K562 (cell line): ENCODE results near the gene GNAQ. TPM values are rescaled to one million over a fixed set of nuclear protein-coding genes. Genes with fewer than 3 reads are reported as not detected.

Experiments used
- BCOR ChIP-seq: fragments of 450-650 bp; IDR thresholded peaks from 2 replicates; pipeline ENCODE4 v1.6.1; 2016
- MEIS2 ChIP-seq: fragments of 450-650 bp; IDR thresholded peaks from 2 replicates; pipeline ENCODE4 v1.6.1; 2014; ENCODE audit warnings: mild to moderate bottlenecking; ENCODE audit not compliant: partially characterized antibody
- POLR2A ChIP-seq: fragments of 450-650 bp; conservative IDR thresholded peaks from 2 replicates; pipeline ENCODE4 v1.6.1; 2016
- POLR2H ChIP-seq: IDR thresholded peaks from 2 replicates; pipeline ENCODE4 v1.6.1; 2016; ENCODE audit warnings: missing genetic modification characterization, low read depth, mild to moderate bottlenecking, control low read depth, missing compliant biosample characterization, moderate library complexity
- STAG1 ChIP-seq: sonication (generic); formaldehyde crosslinking; IDR thresholded peaks from 2 replicates; pipeline ENCODE4 v1.5.0; 2020; ENCODE audit warnings: missing genetic modification reagents, borderline replicate concordance
- ZNF318 ChIP-seq, 2 experiments: fragments of 450-650 bp; IDR thresholded peaks; 2 replicates each; pipeline ENCODE4 v1.6.1; 2016; ENCODE audit warnings: mild to moderate bottlenecking in 2 of 2, borderline replicate concordance in 1 of 2, low read depth in 1 of 2, moderate library complexity in 1 of 2
- polyA plus RNA-seq, 8 experiments: library from polyadenylated mRNA; depleted of rRNA in 4 of 8; stranded (reverse) in 5 of 8; unstranded in 3 of 8; fragments of >200 nt; fragmentation: Nextera tagmentation in 2 of 8; fragmentation: Illumina TruSeq in 1 of 8; extraction: Ambion mirVana in 2 of 8; extraction: Trizol in 1 of 8; gene quantifications; 2 replicates each; pipeline versions ENCODE4 v1.2.1 to v1.2.3, GENCODE V29; 2011 to 2014; ENCODE audit warnings: inconsistent platforms in 1 of 8, missing spikeins in 1 of 8
- total RNA-seq, 7 experiments: library from RNA; depleted of rRNA in 6 of 7; stranded (reverse); fragments of >200 nt in 6 of 7; fragmentation: Illumina TruSeq in 2 of 7; extraction: Trizol in 2 of 7; gene quantifications; 2 replicates each; pipeline versions ENCODE4 v1.2.1 to v1.2.3, GENCODE V29; 2011 to 2021; ENCODE audit warnings: low replicate concordance in 1 of 7

GNAQ gene
- total and polyA plus RNA-seq, 9 of the 15 experiments (the other 6 are each of a cell fraction or from before 2014, with no cell fraction given) = 4.8 to 27.9 (median 17.5) TPM

- TF ChIP-seq ZNF318 (IDR thresholded peaks at IDR 0.05; ENCODE audit: borderline replicate concordance in 1 of 2, low read depth in 1 of 2) = no peak
- TF ChIP-seq MEIS2 = no peak
- no peak for TF ChIP-seq POLR2A
- no peak for TF ChIP-seq POLR2H (tag)
- no peak for TF ChIP-seq BCOR
- no peak for TF ChIP-seq STAG1 (CRISPR knock-in tag)
- TF ChIP-seq, all 486 proteins: peak for 0
These were observed 78.8 kb downstream of the GNAQ start (continued) for GRCh38 chr9:77952635-77953328.
